Sigmoid colon (tissue), 4 donors: ENCODE results near the gene TDRD6.

Source experiments
- CTCF ChIP-seq, 4 experiments: fragments of 450-650 bp in 3 of 4; fragments of 200-600 bp in 1 of 4; IDR thresholded peaks; one replicate each; pipeline ENCODE4 v1.5.1; 2016 to 2019; ENCODE audit warnings: antibody characterized with exemption in 4 of 4, mild to moderate bottlenecking in 3 of 4, moderate library complexity in 2 of 4
- EP300 ChIP-seq, 4 donors: sonication (generic); formaldehyde crosslinking; IDR thresholded peaks; one replicate each; pipeline ENCODE4 v1.6.1; 2017; ENCODE audit warnings: antibody characterized with exemption in 4 of 4
- POLR2A ChIP-seq, 2 donors: fragments of 450-650 bp; IDR thresholded peaks; one replicate each; pipeline ENCODE4 v1.6.1; 2016; ENCODE audit warnings: antibody characterized with exemption in 2 of 2, mild to moderate bottlenecking in 2 of 2, moderate library complexity in 2 of 2
- POLR2AphosphoS5 ChIP-seq, 4 donors: sonication (generic); formaldehyde crosslinking; IDR thresholded peaks; one replicate each; pipeline ENCODE4 v1.6.1; 2017; ENCODE audit warnings: antibody characterized with exemption in 4 of 4

DNA sequence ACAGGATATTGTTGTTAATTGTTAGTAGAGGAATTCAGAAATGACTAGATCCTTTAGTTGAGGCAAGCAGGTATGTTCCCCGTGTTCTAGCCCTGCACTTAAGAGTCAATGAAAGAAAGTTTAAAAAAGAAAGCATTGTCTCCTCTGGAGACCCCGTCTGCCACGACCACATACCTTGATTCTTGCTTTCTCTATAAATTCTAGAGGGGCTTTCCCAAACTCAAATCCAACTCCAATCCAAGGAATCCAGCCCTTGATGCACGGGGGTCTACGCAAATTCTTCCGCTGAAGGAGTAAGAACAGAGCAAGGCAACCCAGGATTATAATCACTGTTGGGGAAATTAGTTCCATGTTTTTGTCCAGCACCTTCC, 35.5 kb upstream of the TDRD6 start:
- TF ChIP-seq CTCF (IDR thresholded peaks at IDR 0.05) = no peak
- TF ChIP-seq POLR2AphosphoS5 (IDR thresholded peaks at IDR 0.05) = no peak
- no peak for TF ChIP-seq EP300 (IDR thresholded peaks at IDR 0.05)
- no peak for TF ChIP-seq POLR2A (IDR thresholded peaks at IDR 0.05)
